Uterus (tissue), 4 donors: ENCODE data around the gene RBM45. TPM values are rescaled to one million over a fixed set of nuclear protein-coding genes. Genes with fewer than 3 reads are reported as not detected.
"Not testable (repeated sequence)": the region's sequence is repeated elsewhere in the genome, so short reads cannot be mapped to it uniquely, and the experiment has no call there.

Experiments used
- DNase-seq, 2 donors: peaks; one replicate each; pipeline ENCODE4 v3.0.0-alpha.2; 2019 to 2020
- H3K27ac ChIP-seq, 2 donors: fragments of 200-600 bp; sonication (generic); 1 replicate in 1 of 2; 2 replicates in 1 of 2; pipeline ENCODE4 v1.5.1; 2016 to 2018
- H3K27me3 ChIP-seq, 2 donors: fragments of 200-600 bp; sonication (generic); one replicate each; pipeline ENCODE4 v1.5.1; 2018 to 2019; ENCODE audit warnings: control low read depth in 1 of 2
- H3K36me3 ChIP-seq, 2 donors: fragments of 200-600 bp; sonication (generic); one replicate each; pipeline ENCODE4 v1.5.1; 2019; ENCODE audit warnings: control low read depth in 1 of 2
- H3K4me1 ChIP-seq, 2 donors: fragments of 200-600 bp; sonication (generic); one replicate each; pipeline ENCODE4 v1.5.1; 2018 to 2019; ENCODE audit warnings: control low read depth in 1 of 2
- H3K4me3 ChIP-seq, 2 donors: fragments of 200-600 bp; sonication (generic); 1 replicate in 1 of 2; 2 replicates in 1 of 2; pipeline ENCODE4 v1.5.1; 2018 to 2019; ENCODE audit warnings: mild to moderate bottlenecking in 1 of 2
- H3K9me3 ChIP-seq, 2 donors: fragments of 200-600 bp; sonication (generic); one replicate each; pipeline ENCODE4 v1.5.1; 2019; ENCODE audit warnings: control low read depth in 1 of 2
- CTCF ChIP-seq, 4 experiments: fragments of 200-600 bp in 2 of 4; fragments of 450-650 bp in 2 of 4; sonication (generic) in 2 of 4; IDR thresholded peaks; one replicate each; pipeline ENCODE4 v1.5.1; 2016 to 2019; ENCODE audit warnings: antibody characterized with exemption in 4 of 4, mild to moderate bottlenecking in 2 of 4, moderate library complexity in 1 of 4
- POLR2A ChIP-seq, 2 donors: fragments of 450-650 bp; IDR thresholded peaks; one replicate each; pipeline ENCODE4 v1.6.1; 2016; ENCODE audit warnings: antibody characterized with exemption in 2 of 2, mild to moderate bottlenecking in 1 of 2, moderate library complexity in 1 of 2
- intact Hi-C: fragments of 100-400 bp; cut with DNase I; formaldehyde crosslinking; loops from one replicate; pipeline ENCODE4 v1.15.1; 2023; ENCODE audit warnings: low total_unique reads
- total RNA-seq, 4 donors: library from RNA; depleted of rRNA in 3 of 4; stranded (reverse); fragments of >200 nt in 3 of 4; gene quantifications; one replicate each; pipeline versions ENCODE4 v1.1.0 to v1.2.4, GENCODE V29; 2014 to 2023
- donor health status: DM: yes; HTN: yes; CAD: no.

Gene RBM45
- total RNA-seq, 4 donors from 2014 or later, result 4.7 to 31.9 (median 10.7) TPM

- intact Hi-C loops, result no loop called here
- TF ChIP-seq POLR2A (IDR thresholded peaks at IDR 0.05) (no peak), CTCF (IDR thresholded peaks at IDR 0.05) (no peak)
- Histone ChIP-seq H3K36me3 (no peaks in the 10 kb centered on the region), H3K27ac (no peak overlapping the region), H3K4me1 (no peaks in the 10 kb centered on the region), H3K4me3 (no peak overlapping the region), H3K9me3 (no peaks in the 10 kb centered on the region), H3K27me3 (no peaks in the 10 kb centered on the region)
- no peak for DNase-seq
These were observed 31.2 kb downstream of the RBM45 start for GRCh38 chr2:178143481-178143880.

GRCh38 chr2:178152033-178152432 is 39.8 kb downstream of the RBM45 start:
- no peaks in the 10 kb centered on the region for H3K9me3 ChIP-seq
- DNase-seq, result no peak
- H3K4me3 ChIP-seq, result no peak overlapping the region
- intact Hi-C loops, result no loop called here
- TF ChIP-seq POLR2A (IDR thresholded peaks at IDR 0.05) (no peak), CTCF (IDR thresholded peaks at IDR 0.05) (no peak)
- no peaks in the 10 kb centered on the region for H3K27me3 ChIP-seq
- no peak overlapping the region for H3K27ac ChIP-seq
- no peaks in the 10 kb centered on the region for H3K4me1 ChIP-seq
- no peaks in the 10 kb centered on the region for H3K36me3 ChIP-seq

GRCh38 chr2:178152542-178152941 is 40.3 kb downstream of the RBM45 start:
- TF ChIP-seq POLR2A (IDR thresholded peaks at IDR 0.05) (no peak), CTCF (IDR thresholded peaks at IDR 0.05) (no peak)
- H3K27me3 ChIP-seq, result no peaks in the 10 kb centered on the region
- intact Hi-C loops, result no loop called here
- H3K36me3 ChIP-seq, result no peaks in the 10 kb centered on the region
- no peak for DNase-seq
- H3K9me3 ChIP-seq, result no peaks in the 10 kb centered on the region
- H3K4me3 ChIP-seq, result no peak overlapping the region
- no peak overlapping the region for H3K27ac ChIP-seq
- H3K4me1 ChIP-seq, result no peaks in the 10 kb centered on the region

GRCh38 chr2:178152977-178153376 is 40.7 kb downstream of the RBM45 start:
- intact Hi-C loops, result no loop called here
- no peak for TF ChIP-seq CTCF (IDR thresholded peaks at IDR 0.05)
- no peak for TF ChIP-seq POLR2A (IDR thresholded peaks at IDR 0.05)
- Histone ChIP-seq H3K4me1 (no peaks in the 10 kb centered on the region), H3K9me3 (no peaks in the 10 kb centered on the region), H3K4me3 (no peak overlapping the region), H3K36me3 (no peaks in the 10 kb centered on the region), H3K27me3 (no peaks in the 10 kb centered on the region), H3K27ac (no peak overlapping the region)
- DNase-seq, result no peak

- intact Hi-C loops, DNase-seq, H3K9me3 ChIP-seq, H3K36me3 ChIP-seq, H3K4me1 ChIP-seq, H3K27me3 ChIP-seq, H3K4me3 ChIP-seq, H3K27ac ChIP-seq: not testable (repeated sequence)
These were observed 41.6 kb downstream of the RBM45 start for GRCh38 chr2:178153878-178154277.

- H3K9me3 ChIP-seq, result no peaks in the 10 kb centered on the region
- intact Hi-C loops, result no loop called here
- no peak overlapping the region for H3K27ac ChIP-seq
- H3K4me1 ChIP-seq, result no peaks in the 10 kb centered on the region
- H3K27me3 ChIP-seq, result no peaks in the 10 kb centered on the region
- H3K4me3 ChIP-seq, result no peak overlapping the region
- no peak for DNase-seq
- H3K36me3 ChIP-seq, result no peaks in the 10 kb centered on the region
- TF ChIP-seq CTCF (IDR thresholded peaks at IDR 0.05), result no peak
- no peak for TF ChIP-seq POLR2A (IDR thresholded peaks at IDR 0.05)
These were observed 43.3 kb downstream of the RBM45 start for GRCh38 chr2:178155524-178155923.
